Vagina (tissue), 2 donors: ENCODE measurements around the gene PCDH18. TPM values are rescaled to one million over a fixed set of nuclear protein-coding genes. Genes with fewer than 3 reads are reported as not detected.
A peak's percentile ranks its signal among the peaks of the same experiment; 100 is the strongest.

Source experiments
- DNase-seq, 2 donors: peaks; one replicate each; pipeline ENCODE4 v3.0.0-alpha.2; 2017; ENCODE audit errors: extremely low spot score in 2 of 2
- H3K27ac ChIP-seq: fragments of 200-600 bp; sonication (generic); one replicate; pipeline ENCODE4 v1.5.1; 2019
- H3K27me3 ChIP-seq: fragments of 200-600 bp; sonication (generic); one replicate; pipeline ENCODE4 v1.5.1; 2019
- H3K36me3 ChIP-seq, 2 donors: fragments of 200-600 bp; sonication (generic); one replicate each; pipeline ENCODE4 v1.5.1; 2017 to 2019
- H3K4me1 ChIP-seq: fragments of 200-600 bp; sonication (generic); one replicate; pipeline ENCODE4 v1.5.1; 2019
- H3K4me3 ChIP-seq, 2 donors: fragments of 200-600 bp; sonication (generic); 1 replicate in 1 of 2; 2 replicates in 1 of 2; pipeline ENCODE4 v1.5.1; 2016 to 2019
- H3K9me3 ChIP-seq: fragments of 200-600 bp; sonication (generic); one replicate; pipeline ENCODE4 v1.5.1; 2019
- CTCF ChIP-seq, 3 experiments: fragments of 450-650 bp in 2 of 3; fragments of 200-600 bp in 1 of 3; sonication (generic) in 1 of 3; IDR thresholded peaks; one replicate each; pipeline ENCODE4 v1.5.1; 2017 to 2019; ENCODE audit warnings: antibody characterized with exemption in 3 of 3, mild to moderate bottlenecking in 2 of 3, moderate library complexity in 2 of 3
- POLR2A ChIP-seq, 2 donors: fragments of 450-650 bp; IDR thresholded peaks; one replicate each; pipeline ENCODE4 v1.6.1; 2017; ENCODE audit warnings: antibody characterized with exemption in 2 of 2, mild to moderate bottlenecking in 2 of 2, moderate library complexity in 2 of 2
- POLR2AphosphoS5 ChIP-seq, 2 donors: sonication (generic); formaldehyde crosslinking; IDR thresholded peaks; one replicate each; pipeline ENCODE4 v1.9.0; 2017; ENCODE audit warnings: antibody characterized with exemption in 2 of 2, mild to moderate bottlenecking in 2 of 2, low read depth in 1 of 2; ENCODE audit not compliant: insufficient read depth in 1 of 2
- intact Hi-C: fragments of 100-400 bp; cut with DNase I; formaldehyde crosslinking; loops from one replicate; pipeline ENCODE4 v1.15.1; 2023
- total RNA-seq: library from RNA; depleted of rRNA; stranded (reverse); fragments of >200 nt; gene quantifications from one replicate; pipeline ENCODE4 v1.2.3, GENCODE V29; 2016

The PCDH18 gene
- 32.9 TPM for total RNA-seq

- Histone ChIP-seq H3K9me3 (no peaks in the 10 kb centered on the region), H3K36me3 (no peaks in the 10 kb centered on the region), H3K27ac (peak within 1 kb of the TSS; percentile 84), H3K4me1 (no peaks in the 10 kb centered on the region), H3K27me3 (no peaks in the 10 kb centered on the region), H3K4me3 (peak within 1 kb of the TSS; percentile 57 to 67)
- peak in 1 of 2 donors; percentile 97 for DNase-seq
- intact Hi-C loops = loop anchor here (10.0 kb wide), 1 partner anchor 173 kb away; no protein-coding TSS in a partner anchor
- TF ChIP-seq POLR2AphosphoS5 (IDR thresholded peaks at IDR 0.05; ENCODE audit: insufficient read depth in 1 of 2, low read depth in 1 of 2) (peak; percentile 48 to 55), CTCF (IDR thresholded peaks at IDR 0.05) (no peak), POLR2A (IDR thresholded peaks at IDR 0.05) (peak in 1 of 2 donors; percentile 61)
These were observed at the start of gene PCDH18 for GRCh38 chr4:137531986-137532868. TSS of gene PCDH18 (minus strand) at chr4:137532494. CDS start at chr4:137532088, 406 bp downstream.

- Histone ChIP-seq H3K27me3 (no peaks in the 10 kb centered on the region), H3K36me3 (no peaks in the 10 kb centered on the region), H3K27ac (no peak overlapping the region), H3K4me1 (no peaks in the 10 kb centered on the region), H3K4me3 (no peak overlapping the region), H3K9me3 (no peaks in the 10 kb centered on the region)
- TF ChIP-seq POLR2A (IDR thresholded peaks at IDR 0.05) = no peak
- TF ChIP-seq POLR2AphosphoS5 (IDR thresholded peaks at IDR 0.05; ENCODE audit: insufficient read depth in 1 of 2, low read depth in 1 of 2) = no peak
- TF ChIP-seq CTCF (IDR thresholded peaks at IDR 0.05) = no peak
- intact Hi-C loops = no loop called here
- no peak for DNase-seq
These were observed 44.2 kb upstream of the PCDH18 start for GRCh38 chr4:137576446-137576845.

GRCh38 chr4:137572647-137573046, 40.4 kb upstream of the PCDH18 start:
- Histone ChIP-seq H3K4me3 (no peak overlapping the region), H3K36me3 (no peaks in the 10 kb centered on the region), H3K4me1 (no peaks in the 10 kb centered on the region), H3K9me3 (no peaks in the 10 kb centered on the region), H3K27me3 (no peaks in the 10 kb centered on the region), H3K27ac (no peak overlapping the region)
- TF ChIP-seq POLR2A (IDR thresholded peaks at IDR 0.05) = no peak
- intact Hi-C loops = no loop called here
- DNase-seq = no peak

GRCh38 chr4:137572163-137572562, 39.9 kb upstream of the PCDH18 start:
- DNase-seq = no peak
- Histone ChIP-seq H3K4me1 (no peaks in the 10 kb centered on the region), H3K36me3 (no peaks in the 10 kb centered on the region), H3K4me3 (no peak overlapping the region), H3K27ac (no peak overlapping the region), H3K9me3 (no peaks in the 10 kb centered on the region), H3K27me3 (no peaks in the 10 kb centered on the region)
- intact Hi-C loops = no loop called here
- no peak for TF ChIP-seq POLR2AphosphoS5 (IDR thresholded peaks at IDR 0.05; ENCODE audit: insufficient read depth in 1 of 2, low read depth in 1 of 2)
- TF ChIP-seq POLR2A (IDR thresholded peaks at IDR 0.05) = no peak
- no peak for TF ChIP-seq CTCF (IDR thresholded peaks at IDR 0.05)

GRCh38 chr4:137559801-137560200, 27.5 kb upstream of the PCDH18 start:
- Histone ChIP-seq H3K36me3 (no peaks in the 10 kb centered on the region), H3K27ac (no peak overlapping the region), H3K27me3 (no peaks in the 10 kb centered on the region), H3K4me1 (no peaks in the 10 kb centered on the region), H3K4me3 (no peak overlapping the region), H3K9me3 (no peaks in the 10 kb centered on the region)
- DNase-seq = no peak
- TF ChIP-seq CTCF (IDR thresholded peaks at IDR 0.05) (no peak), POLR2AphosphoS5 (IDR thresholded peaks at IDR 0.05; ENCODE audit: insufficient read depth in 1 of 2, low read depth in 1 of 2) (no peak), POLR2A (IDR thresholded peaks at IDR 0.05) (no peak)
- intact Hi-C loops = no loop called here
